GM21717 (cell line): ENCODE data around the gene DNASE2B.

Experiments used
- ATAC-seq: cut with Tn5 transposase; IDR thresholded peaks from one replicate; pipeline ENCODE4 v1.9.1; 2021; ENCODE audit warnings: mild to moderate bottlenecking, moderate library complexity; ENCODE audit not compliant: unreplicated experiment

DNASE2B gene

GRCh38 chr1:84374991-84375696, 23.1 kb upstream of the DNASE2B start:
- ATAC-seq: no peak

GRCh38 chr1:84376000-84376910, 22.0 kb upstream of the DNASE2B start:
- ATAC-seq: no peak

GRCh38 chr1:84377480-84378095, 20.7 kb upstream of the DNASE2B start:
- ATAC-seq: no peak

GRCh38 chr1:84379138-84379916, 19.0 kb upstream of the DNASE2B start:
- no peak for ATAC-seq

- no peak for ATAC-seq
Observed at GRCh38 chr1:84379917-84380180, 18.4 kb upstream of the DNASE2B start.

GRCh38 chr1:84382127-84382526, 16.2 kb upstream of the DNASE2B start:
- no peak for ATAC-seq

GRCh38 chr1:84385347-84385746, 12.9 kb upstream of the DNASE2B start:
- no peak for ATAC-seq

- ATAC-seq: no peak
Observed at GRCh38 chr1:84386716-84387479, 11.4 kb upstream of the DNASE2B start.

GRCh38 chr1:84387480-84388163, 10.7 kb upstream of the DNASE2B start:
- no peak for ATAC-seq

GRCh38 chr1:84390226-84390625, 8.1 kb upstream of the DNASE2B start:
- ATAC-seq: no peak

- ATAC-seq: no peak
Observed at GRCh38 chr1:84401156-84401555, 2.9 kb downstream of the DNASE2B start.

- no peak for ATAC-seq
Observed at GRCh38 chr1:84402060-84402459, 3.8 kb downstream of the DNASE2B start.

GRCh38 chr1:84402501-84402900, 4.2 kb downstream of the DNASE2B start:
- no peak for ATAC-seq

- no peak for ATAC-seq
Observed at GRCh38 chr1:84403347-84403746, 5.1 kb downstream of the DNASE2B start.

- no peak for ATAC-seq
Observed at GRCh38 chr1:84406346-84406861, 8.1 kb downstream of the DNASE2B start.

- ATAC-seq: no peak
Observed at GRCh38 chr1:84407524-84407923, 9.2 kb downstream of the DNASE2B start.

- ATAC-seq: no peak
Observed at GRCh38 chr1:84407958-84408422, 9.7 kb downstream of the DNASE2B start.

- no peak for ATAC-seq
Observed at GRCh38 chr1:84409888-84410287, 11.6 kb downstream of the DNASE2B start.

GRCh38 chr1:84410328-84411095, 12.2 kb downstream of the DNASE2B start:
- ATAC-seq: no peak
